HEK293 (cell line): ENCODE measurements around the gene THUMPD1.
"Not testable (repeated sequence)": the region's sequence is repeated elsewhere in the genome, so short reads cannot be mapped to it uniquely, and the experiment has no call there.

Experiments used
- CTCF ChIA-PET: fragments of 350-600 bp; formaldehyde crosslinking; extraction: SDS; loops from one replicate; lab custom pipeline; 2021; ENCODE audit warnings: antibody characterized with exemption; lab: Yijun Ruan, JAX
- POLR2A ChIA-PET: fragments of 300-600 bp; formaldehyde crosslinking; extraction: SDS; loops from one replicate; lab custom pipeline; 2020; ENCODE audit warnings: antibody characterized with exemption, inconsistent platforms; lab: Yijun Ruan, JAX
- H3K27ac ChIP-seq: fragments of 200-500 bp; sonication (Bioruptor generic); 2 replicates; pipeline ENCODE4 v1.5.1; 2014; ENCODE audit warnings: low read depth, low read length, control low read depth, inconsistent platforms; ENCODE audit errors: extremely low read depth
- H3K36me3 ChIP-seq, 2 experiments: fragments of 200-500 bp in 1 of 2; sonication (Bioruptor generic) in 1 of 2; 1 replicate in 1 of 2; 2 replicates in 1 of 2; pipeline ENCODE4 v1.5.1; 2014 to 2017; ENCODE audit warnings: inconsistent platforms in 2 of 2, low read length in 2 of 2; ENCODE audit not compliant: control insufficient read depth in 2 of 2, insufficient read depth in 1 of 2
- H3K4me1 ChIP-seq: fragments of 200-500 bp; sonication (Bioruptor generic); 2 replicates; pipeline ENCODE4 v1.5.1; 2014; ENCODE audit warnings: mild to moderate bottlenecking, low read length, inconsistent platforms; ENCODE audit not compliant: control insufficient read depth, insufficient read depth
- H3K4me3 ChIP-seq: 2 replicates; pipeline ENCODE4 v1.5.1; 2011; ENCODE audit warnings: low read depth, mild to moderate bottlenecking, control low read depth, low read length, moderate library complexity
- H3K9me3 ChIP-seq: fragments of 200-500 bp; sonication (Bioruptor generic); 2 replicates; pipeline ENCODE4 v1.5.1; 2014; ENCODE audit warnings: low read depth, low read length, inconsistent platforms; ENCODE audit not compliant: control insufficient read depth, insufficient read depth
- BCL6B ChIP-seq: fragments of 450-650 bp; formaldehyde crosslinking; IDR thresholded peaks from 2 replicates; pipeline ENCODE4 v1.5.1; 2017; ENCODE audit warnings: missing biosample characterization, missing genetic modification characterization
- GLI4 ChIP-seq: fragments of 450-650 bp; formaldehyde crosslinking; IDR thresholded peaks from 2 replicates; pipeline ENCODE4 v1.5.1; 2016; ENCODE audit warnings: missing biosample characterization, missing genetic modification characterization
- HOXA7 ChIP-seq: sonication (generic); formaldehyde crosslinking; IDR thresholded peaks from 2 replicates; pipeline ENCODE4 v1.8.1; 2022; ENCODE audit warnings: missing genetic modification reagents, borderline replicate concordance
- OSR2 ChIP-seq: fragments of 450-650 bp; formaldehyde crosslinking; IDR thresholded peaks from 2 replicates; pipeline ENCODE4 v1.5.1; 2016; ENCODE audit warnings: missing biosample characterization, missing genetic modification characterization
- REST ChIP-seq: fragments of 450-650 bp; formaldehyde crosslinking; IDR thresholded peaks from 2 replicates; pipeline ENCODE4 v1.5.1; 2016; ENCODE audit warnings: missing biosample characterization, missing genetic modification characterization
- TCF7L2 ChIP-seq: IDR thresholded peaks from 2 replicates; pipeline ENCODE4 v1.6.1; 2011; ENCODE audit warnings: low read depth, mild to moderate bottlenecking, inconsistent platforms, low read length, moderate library complexity, borderline replicate concordance
- ZBTB10 ChIP-seq: fragments of 450-650 bp; formaldehyde crosslinking; IDR thresholded peaks from 2 replicates; pipeline ENCODE4 v1.5.1; 2016; ENCODE audit warnings: missing biosample characterization, missing genetic modification characterization
- ZBTB20 ChIP-seq: fragments of 450-650 bp; formaldehyde crosslinking; IDR thresholded peaks from 2 replicates; pipeline ENCODE4 v1.5.1; 2016; ENCODE audit warnings: missing biosample characterization, missing genetic modification characterization
- ZBTB7A ChIP-seq: fragments of 450-650 bp; formaldehyde crosslinking; IDR thresholded peaks from 2 replicates; pipeline ENCODE4 v1.5.1; 2016; ENCODE audit warnings: low read depth, missing biosample characterization, missing genetic modification characterization
- ZFP3 ChIP-seq: fragments of 450-650 bp; formaldehyde crosslinking; IDR thresholded peaks from 2 replicates; pipeline ENCODE4 v1.5.1; 2016; ENCODE audit warnings: low read depth, missing biosample characterization, missing genetic modification characterization
- ZNF146 ChIP-seq: fragments of 450-650 bp; formaldehyde crosslinking; IDR thresholded peaks from 2 replicates; pipeline ENCODE4 v1.5.1; 2016; ENCODE audit warnings: missing biosample characterization, missing genetic modification characterization
- ZNF18 ChIP-seq: fragments of 450-650 bp; formaldehyde crosslinking; IDR thresholded peaks from 2 replicates; pipeline ENCODE4 v1.5.1; 2016; ENCODE audit warnings: missing biosample characterization, missing genetic modification characterization
- ZNF26 ChIP-seq: fragments of 450-650 bp; formaldehyde crosslinking; IDR thresholded peaks from 2 replicates; pipeline ENCODE4 v1.5.1; 2016; ENCODE audit warnings: missing biosample characterization, missing genetic modification characterization
- ZNF324 ChIP-seq: fragments of 450-650 bp; formaldehyde crosslinking; IDR thresholded peaks from 2 replicates; pipeline ENCODE4 v1.5.1; 2016; ENCODE audit warnings: missing biosample characterization, missing genetic modification characterization
- ZNF391 ChIP-seq: fragments of 450-650 bp; formaldehyde crosslinking; IDR thresholded peaks from 2 replicates; pipeline ENCODE4 v1.5.1; 2016; ENCODE audit warnings: low read depth, missing biosample characterization, missing genetic modification characterization, borderline replicate concordance
- ZNF548 ChIP-seq: fragments of 450-650 bp; formaldehyde crosslinking; IDR thresholded peaks from 2 replicates; pipeline ENCODE4 v1.5.1; 2016; ENCODE audit warnings: missing biosample characterization, missing genetic modification characterization
- ZNF707 ChIP-seq: fragments of 450-650 bp; formaldehyde crosslinking; IDR thresholded peaks from 2 replicates; pipeline ENCODE4 v1.5.1; 2016; ENCODE audit warnings: missing biosample characterization, missing genetic modification characterization
- ZSCAN30 ChIP-seq: fragments of 450-650 bp; IDR thresholded peaks from 2 replicates; pipeline ENCODE4 v1.5.1; 2018; ENCODE audit warnings: missing biosample characterization, mild to moderate bottlenecking, missing genetic modification characterization, moderate library complexity

The THUMPD1 gene

GRCh38 chr16:20755799-20756198 is 14.2 kb upstream of the THUMPD1 start:
- TF ChIP-seq ZNF146 (tag by site-specific recombination): peak; percentile 73
- TF ChIP-seq, all 188 proteins: peak for 1; not testable (repeated sequence) for 187
- H3K4me3 ChIP-seq, H3K27ac ChIP-seq, H3K9me3 ChIP-seq, POLR2A ChIA-PET, CTCF ChIA-PET, H3K36me3 ChIP-seq, H3K4me1 ChIP-seq: not testable (repeated sequence)

- Histone ChIP-seq H3K9me3 (no peaks in the 10 kb centered on the region), H3K36me3 (no peaks in the 10 kb centered on the region), H3K4me1 (no peaks in the 10 kb centered on the region), H3K27ac (no peak overlapping the region), H3K4me3 (no peak overlapping the region)
- TF ChIP-seq ZNF18 (tag by site-specific recombination) (no peak), ZBTB20 (no peak), ZNF391 (tag by site-specific recombination) (no peak)
- ChIA-PET POLR2A (interaction anchor here (0.6 kb wide), 1 partner anchor 383 kb away, joined by 5 read pairs; no protein-coding TSS in a partner anchor), CTCF (no interaction called here)
Measured at GRCh38 chr16:20755238-20755637, 13.6 kb upstream of the THUMPD1 start.

GRCh38 chr16:20753727-20754126 is 12.1 kb upstream of the THUMPD1 start:
- POLR2A ChIA-PET: no interaction called here
- Histone ChIP-seq H3K27ac (no peak overlapping the region), H3K36me3 (no peaks in the 10 kb centered on the region), H3K4me3 (no peak overlapping the region), H3K9me3 (no peaks in the 10 kb centered on the region), H3K4me1 (no peaks in the 10 kb centered on the region)
- CTCF ChIA-PET: no interaction called here
- TF ChIP-seq TCF7L2 (no peak), ZSCAN30 (no peak), ZNF324 (tag by site-specific recombination) (no peak), BCL6B (tag by site-specific recombination) (no peak), HOXA7 (CRISPR knock-in tag) (no peak), REST (tag by site-specific recombination) (no peak), ZBTB10 (tag by site-specific recombination) (no peak), ZBTB7A (no peak), ZFP3 (tag by site-specific recombination) (no peak), ZNF26 (no peak), ZNF548 (no peak), ZNF707 (tag by site-specific recombination) (no peak), OSR2 (tag by site-specific recombination) (no peak), GLI4 (tag by site-specific recombination) (no peak)
